ENCODE measurements around the gene KCNK6.
A peak's percentile ranks its signal among the peaks of the same experiment; 100 is the strongest.

Gene KCNK6

GRCh38 chr19:38287604-38288003 lies 32.0 kb upstream of the KCNK6 start:
- Histone ChIP-seq H3K27ac (replicated peaks) (no peak overlapping the region), H3K27me3 (ENCODE audit: insufficient read depth, poor library complexity, severe bottlenecking) (peaks cover 24% of the 10 kb centered on the region), H3K4me3 (replicated peaks; ENCODE audit: insufficient read depth, low read length) (no peak overlapping the region)
- DNase-seq (ENCODE audit: low read depth in 1 of 2, low spot score in 1 of 2): peak; percentile 10 to 77
- TF ChIP-seq, protein P1, sequence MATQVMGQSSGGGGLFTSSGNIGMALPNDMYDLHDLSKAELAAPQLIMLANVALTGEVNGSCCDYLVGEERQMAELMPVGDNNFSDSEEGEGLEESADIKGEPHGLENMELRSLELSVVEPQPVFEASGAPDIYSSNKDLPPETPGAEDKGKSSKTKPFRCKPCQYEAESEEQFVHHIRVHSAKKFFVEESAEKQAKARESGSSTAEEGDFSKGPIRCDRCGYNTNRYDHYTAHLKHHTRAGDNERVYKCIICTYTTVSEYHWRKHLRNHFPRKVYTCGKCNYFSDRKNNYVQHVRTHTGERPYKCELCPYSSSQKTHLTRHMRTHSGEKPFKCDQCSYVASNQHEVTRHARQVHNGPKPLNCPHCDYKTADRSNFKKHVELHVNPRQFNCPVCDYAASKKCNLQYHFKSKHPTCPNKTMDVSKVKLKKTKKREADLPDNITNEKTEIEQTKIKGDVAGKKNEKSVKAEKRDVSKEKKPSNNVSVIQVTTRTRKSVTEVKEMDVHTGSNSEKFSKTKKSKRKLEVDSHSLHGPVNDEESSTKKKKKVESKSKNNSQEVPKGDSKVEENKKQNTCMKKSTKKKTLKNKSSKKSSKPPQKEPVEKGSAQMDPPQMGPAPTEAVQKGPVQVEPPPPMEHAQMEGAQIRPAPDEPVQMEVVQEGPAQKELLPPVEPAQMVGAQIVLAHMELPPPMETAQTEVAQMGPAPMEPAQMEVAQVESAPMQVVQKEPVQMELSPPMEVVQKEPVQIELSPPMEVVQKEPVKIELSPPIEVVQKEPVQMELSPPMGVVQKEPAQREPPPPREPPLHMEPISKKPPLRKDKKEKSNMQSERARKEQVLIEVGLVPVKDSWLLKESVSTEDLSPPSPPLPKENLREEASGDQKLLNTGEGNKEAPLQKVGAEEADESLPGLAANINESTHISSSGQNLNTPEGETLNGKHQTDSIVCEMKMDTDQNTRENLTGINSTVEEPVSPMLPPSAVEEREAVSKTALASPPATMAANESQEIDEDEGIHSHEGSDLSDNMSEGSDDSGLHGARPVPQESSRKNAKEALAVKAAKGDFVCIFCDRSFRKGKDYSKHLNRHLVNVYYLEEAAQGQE (IDR thresholded peaks at IDR 0.05; ENCODE audit: insufficient replicate concordance, low read depth): no peak
- TF ChIP-seq GABPA (IDR thresholded peaks at IDR 0.05; ENCODE audit: low read depth) (no peak), POLR2AphosphoS5 (IDR thresholded peaks at IDR 0.05; ENCODE audit: low read depth) (peak; percentile 83), SPI1 (IDR thresholded peaks at IDR 0.05; ENCODE audit: borderline replicate concordance, low read depth) (peak; percentile 93)
- TF ChIP-seq, protein P2, sequence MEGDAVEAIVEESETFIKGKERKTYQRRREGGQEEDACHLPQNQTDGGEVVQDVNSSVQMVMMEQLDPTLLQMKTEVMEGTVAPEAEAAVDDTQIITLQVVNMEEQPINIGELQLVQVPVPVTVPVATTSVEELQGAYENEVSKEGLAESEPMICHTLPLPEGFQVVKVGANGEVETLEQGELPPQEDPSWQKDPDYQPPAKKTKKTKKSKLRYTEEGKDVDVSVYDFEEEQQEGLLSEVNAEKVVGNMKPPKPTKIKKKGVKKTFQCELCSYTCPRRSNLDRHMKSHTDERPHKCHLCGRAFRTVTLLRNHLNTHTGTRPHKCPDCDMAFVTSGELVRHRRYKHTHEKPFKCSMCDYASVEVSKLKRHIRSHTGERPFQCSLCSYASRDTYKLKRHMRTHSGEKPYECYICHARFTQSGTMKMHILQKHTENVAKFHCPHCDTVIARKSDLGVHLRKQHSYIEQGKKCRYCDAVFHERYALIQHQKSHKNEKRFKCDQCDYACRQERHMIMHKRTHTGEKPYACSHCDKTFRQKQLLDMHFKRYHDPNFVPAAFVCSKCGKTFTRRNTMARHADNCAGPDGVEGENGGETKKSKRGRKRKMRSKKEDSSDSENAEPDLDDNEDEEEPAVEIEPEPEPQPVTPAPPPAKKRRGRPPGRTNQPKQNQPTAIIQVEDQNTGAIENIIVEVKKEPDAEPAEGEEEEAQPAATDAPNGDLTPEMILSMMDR (IDR thresholded peaks at IDR 0.05; ENCODE audit: insufficient read depth, low read length): no peak

DNA sequence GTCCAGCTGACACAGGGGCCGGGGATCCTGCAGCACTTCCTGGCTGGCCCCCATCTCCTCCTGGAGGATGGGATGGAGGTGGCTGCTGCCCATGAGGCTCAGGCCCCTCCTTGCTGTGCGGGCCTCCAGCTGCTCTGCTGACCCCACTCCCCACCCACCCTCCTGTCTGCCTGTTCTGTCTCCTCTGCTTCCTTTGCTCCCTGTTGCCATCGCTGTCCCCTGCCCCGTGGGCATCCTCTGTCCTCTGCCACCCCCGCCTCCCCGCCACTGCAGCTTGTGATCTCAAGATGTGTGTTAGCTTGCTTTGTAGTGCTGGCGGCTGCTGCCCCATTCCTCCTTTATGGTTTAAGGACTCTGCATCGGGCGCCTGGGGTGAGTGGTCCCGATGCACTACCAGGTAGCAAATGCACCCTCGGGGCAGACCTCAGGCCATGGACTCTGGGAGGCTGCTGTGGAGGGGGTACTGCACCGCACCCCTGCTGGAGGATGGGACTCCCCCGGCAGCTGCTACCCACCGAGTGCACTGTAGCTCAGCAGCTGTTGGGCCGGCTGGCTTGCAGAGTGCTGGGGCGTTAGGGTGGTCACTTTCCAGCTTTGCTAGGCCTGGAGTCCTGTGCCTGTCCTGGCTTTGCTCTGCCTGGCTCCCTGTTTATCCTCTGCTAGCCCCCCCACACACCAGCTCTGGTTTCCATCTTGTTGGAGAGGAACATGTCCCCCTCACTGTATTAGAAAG lies 31.4 kb upstream of the KCNK6 start:
- Histone ChIP-seq H3K27me3 (ENCODE audit: insufficient read depth, poor library complexity, severe bottlenecking) (peaks cover 26% of the 10 kb centered on the region), H3K4me3 (replicated peaks; ENCODE audit: insufficient read depth, low read length) (no peak overlapping the region), H3K27ac (replicated peaks) (no peak overlapping the region)
- TF ChIP-seq, protein P2 (IDR thresholded peaks at IDR 0.05; ENCODE audit: insufficient read depth, low read length): no peak
- TF ChIP-seq, protein P1 (IDR thresholded peaks at IDR 0.05; ENCODE audit: insufficient replicate concordance, low read depth): no peak
- TF ChIP-seq POLR2AphosphoS5 (IDR thresholded peaks at IDR 0.05; ENCODE audit: low read depth): no peak
- no peak for TF ChIP-seq GABPA (IDR thresholded peaks at IDR 0.05; ENCODE audit: low read depth)
- TF ChIP-seq SPI1 (IDR thresholded peaks at IDR 0.05; ENCODE audit: borderline replicate concordance, low read depth): no peak
- DNase-seq (ENCODE audit: low read depth in 1 of 2, low spot score in 1 of 2): no peak

DNA sequence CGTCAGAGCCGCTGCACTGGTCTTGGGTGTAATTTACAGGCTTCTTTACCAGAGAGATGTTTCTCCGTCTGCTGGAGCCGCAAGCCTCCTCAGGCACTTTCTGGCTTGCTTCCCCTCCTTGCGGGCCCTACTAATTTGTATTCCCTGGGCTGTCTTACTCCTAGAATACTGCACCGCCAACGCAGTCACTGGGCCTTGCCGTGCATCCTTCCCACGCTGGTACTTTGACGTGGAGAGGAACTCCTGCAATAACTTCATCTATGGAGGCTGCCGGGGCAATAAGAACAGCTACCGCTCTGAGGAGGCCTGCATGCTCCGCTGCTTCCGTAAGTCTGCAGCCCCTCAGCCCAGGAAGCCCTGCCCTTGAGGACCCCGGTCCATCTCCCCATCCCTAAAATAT lies 29.7 kb upstream of the KCNK6 start:
- no peak for DNase-seq (ENCODE audit: low read depth in 1 of 2, low spot score in 1 of 2)
- H3K4me3 ChIP-seq (replicated peaks; ENCODE audit: insufficient read depth, low read length): no peak overlapping the region
- TF ChIP-seq POLR2AphosphoS5 (IDR thresholded peaks at IDR 0.05; ENCODE audit: low read depth): no peak
- TF ChIP-seq, protein P1 (IDR thresholded peaks at IDR 0.05; ENCODE audit: insufficient replicate concordance, low read depth): no peak
- TF ChIP-seq, protein P2 (IDR thresholded peaks at IDR 0.05; ENCODE audit: insufficient read depth, low read length): no peak
- no peak for TF ChIP-seq GABPA (IDR thresholded peaks at IDR 0.05; ENCODE audit: low read depth)
- TF ChIP-seq SPI1 (IDR thresholded peaks at IDR 0.05; ENCODE audit: borderline replicate concordance, low read depth): no peak
- no peak overlapping the region for H3K27ac ChIP-seq (replicated peaks)
- peaks cover 25% of the 10 kb centered on the region for H3K27me3 ChIP-seq (ENCODE audit: insufficient read depth, poor library complexity, severe bottlenecking)
